Fibroblast of lung (primary cell): ENCODE data around the gene CCNT1. TPM values are rescaled to one million over a fixed set of nuclear protein-coding genes. Genes with fewer than 3 reads are reported as not detected.
"Not testable (repeated sequence)": the region's sequence is repeated elsewhere in the genome, so short reads cannot be mapped to it uniquely, and the experiment has no call there.

Experiments
- DNase-seq, 2 donors: peaks; one replicate each; pipeline versions ENCODE4 v3.0.0 to v3.0.0-alpha.2; 2010; ENCODE audit warnings: low read depth in 2 of 2
- H2AFZ ChIP-seq: 2 replicates; pipeline ENCODE4 v1.5.1; 2012; ENCODE audit warnings: low read length, control low read depth, inconsistent platforms
- H3K27ac ChIP-seq: 2 replicates; pipeline ENCODE4 v1.5.1; 2011; ENCODE audit warnings: low read length, control low read depth; ENCODE audit not compliant: insufficient read depth
- H3K27me3 ChIP-seq: 2 replicates; pipeline ENCODE4 v1.5.1; 2011; ENCODE audit warnings: mild to moderate bottlenecking, low read length; ENCODE audit not compliant: control insufficient read depth, insufficient read depth
- H3K36me3 ChIP-seq: 2 replicates; pipeline ENCODE4 v1.5.1; 2011; ENCODE audit warnings: low read length; ENCODE audit not compliant: control insufficient read depth, insufficient read depth
- H3K4me1 ChIP-seq: 2 replicates; pipeline ENCODE4 v1.5.1; 2011; ENCODE audit warnings: low read length; ENCODE audit not compliant: control insufficient read depth, insufficient read depth; ENCODE audit errors: extremely low read depth
- H3K4me2 ChIP-seq: 2 replicates; pipeline ENCODE4 v1.5.1; 2011; ENCODE audit warnings: low read length, control low read depth; ENCODE audit not compliant: insufficient read depth; ENCODE audit errors: extremely low read depth
- H3K4me3 ChIP-seq, 4 experiments: fragments of 200-600 bp in 1 of 4; sonication (generic) in 1 of 4; replicated peaks in 1 of 4; 2 replicates each; pipeline ENCODE4 v1.5.1; 2011 to 2016; ENCODE audit warnings: low read length in 4 of 4, low read depth in 3 of 4, mild to moderate bottlenecking in 3 of 4, control low read depth in 2 of 4, inconsistent platforms in 1 of 4, mixed read lengths in 1 of 4; ENCODE audit not compliant: insufficient read depth in 1 of 4; ENCODE audit errors: control extremely low read depth in 1 of 4
- H3K79me2 ChIP-seq: 2 replicates; pipeline ENCODE4 v1.5.1; 2012; ENCODE audit warnings: mild to moderate bottlenecking, low read length, inconsistent platforms; ENCODE audit not compliant: control insufficient read depth, insufficient read depth
- H3K9ac ChIP-seq: 2 replicates; pipeline ENCODE4 v1.5.1; 2011; ENCODE audit warnings: mild to moderate bottlenecking, low read length, control low read depth; ENCODE audit not compliant: insufficient read depth
- H3K9me3 ChIP-seq: 2 replicates; pipeline ENCODE4 v1.5.1; 2012; ENCODE audit warnings: low read depth, low read length; ENCODE audit not compliant: control insufficient read depth, insufficient read depth
- H4K20me1 ChIP-seq: 2 replicates; pipeline ENCODE4 v1.5.1; 2011; ENCODE audit warnings: low read length; ENCODE audit not compliant: control insufficient read depth, insufficient read depth; ENCODE audit errors: extremely low read depth
- EZH2 ChIP-seq: IDR thresholded peaks from 2 replicates; pipeline ENCODE4 v1.5.1; 2012; ENCODE audit warnings: low read length, control low read depth, mild to moderate bottlenecking; ENCODE audit errors: missing control alignments
- polyA plus RNA-seq, 2 donors: library from polyadenylated mRNA; depleted of rRNA in 1 of 2; stranded (reverse) in 1 of 2; unstranded in 1 of 2; fragments of >200 nt; gene quantifications; 2 replicates each; pipeline ENCODE4 v1.2.1, GENCODE V29; 2011 to 2012; ENCODE audit warnings: missing spikeins in 1 of 2
- total RNA-seq: library from RNA; depleted of rRNA; stranded (reverse); fragments of >200 nt; gene quantifications from 2 replicates; pipeline ENCODE4 v1.2.1, GENCODE V29; 2014
- TF ChIP-seq, protein P1 (sequence below), 2 donors: IDR thresholded peaks in 1 of 2; conservative IDR thresholded peaks in 1 of 2; 1 replicate in 1 of 2; 2 replicates in 1 of 2; pipeline ENCODE4 v1.5.1; 2011 to 2012; ENCODE audit warnings: low read length in 2 of 2, control low read depth in 1 of 2, inconsistent platforms in 1 of 2, low read depth in 1 of 2, mild to moderate bottlenecking in 1 of 2

The CCNT1 gene
- total and polyA plus RNA-seq, 2 donors (not counting 1 experiment from before 2014, with no cell fraction given) = 20.4 to 24.6 TPM

GRCh38 chr12:48651681-48652080 lies 64.8 kb downstream of the CCNT1 start:
- no peaks in the 10 kb centered on the region for H3K79me2 ChIP-seq
- no peaks in the 10 kb centered on the region for H3K4me1 ChIP-seq
- no peaks in the 10 kb centered on the region for H3K9me3 ChIP-seq
- H2AFZ ChIP-seq = no peak overlapping the region
- H3K27ac ChIP-seq = no peak overlapping the region
- H3K27me3 ChIP-seq = no peaks in the 10 kb centered on the region
- TF ChIP-seq, protein P1, sequence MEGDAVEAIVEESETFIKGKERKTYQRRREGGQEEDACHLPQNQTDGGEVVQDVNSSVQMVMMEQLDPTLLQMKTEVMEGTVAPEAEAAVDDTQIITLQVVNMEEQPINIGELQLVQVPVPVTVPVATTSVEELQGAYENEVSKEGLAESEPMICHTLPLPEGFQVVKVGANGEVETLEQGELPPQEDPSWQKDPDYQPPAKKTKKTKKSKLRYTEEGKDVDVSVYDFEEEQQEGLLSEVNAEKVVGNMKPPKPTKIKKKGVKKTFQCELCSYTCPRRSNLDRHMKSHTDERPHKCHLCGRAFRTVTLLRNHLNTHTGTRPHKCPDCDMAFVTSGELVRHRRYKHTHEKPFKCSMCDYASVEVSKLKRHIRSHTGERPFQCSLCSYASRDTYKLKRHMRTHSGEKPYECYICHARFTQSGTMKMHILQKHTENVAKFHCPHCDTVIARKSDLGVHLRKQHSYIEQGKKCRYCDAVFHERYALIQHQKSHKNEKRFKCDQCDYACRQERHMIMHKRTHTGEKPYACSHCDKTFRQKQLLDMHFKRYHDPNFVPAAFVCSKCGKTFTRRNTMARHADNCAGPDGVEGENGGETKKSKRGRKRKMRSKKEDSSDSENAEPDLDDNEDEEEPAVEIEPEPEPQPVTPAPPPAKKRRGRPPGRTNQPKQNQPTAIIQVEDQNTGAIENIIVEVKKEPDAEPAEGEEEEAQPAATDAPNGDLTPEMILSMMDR (conservative IDR thresholded peaks at IDR 0.05 in 1 of 2, IDR thresholded peaks at IDR 0.05 in 1 of 2; ENCODE audit: low read depth in 1 of 2, low read length in 2 of 2) = no peak
- no peak overlapping the region for H3K9ac ChIP-seq
- H3K4me3 ChIP-seq = no peak overlapping the region
- no peak for DNase-seq
- H4K20me1 ChIP-seq = no peaks in the 10 kb centered on the region
- H3K36me3 ChIP-seq = peaks cover 11% of the 10 kb centered on the region
- no peak overlapping the region for H3K4me2 ChIP-seq

DNA sequence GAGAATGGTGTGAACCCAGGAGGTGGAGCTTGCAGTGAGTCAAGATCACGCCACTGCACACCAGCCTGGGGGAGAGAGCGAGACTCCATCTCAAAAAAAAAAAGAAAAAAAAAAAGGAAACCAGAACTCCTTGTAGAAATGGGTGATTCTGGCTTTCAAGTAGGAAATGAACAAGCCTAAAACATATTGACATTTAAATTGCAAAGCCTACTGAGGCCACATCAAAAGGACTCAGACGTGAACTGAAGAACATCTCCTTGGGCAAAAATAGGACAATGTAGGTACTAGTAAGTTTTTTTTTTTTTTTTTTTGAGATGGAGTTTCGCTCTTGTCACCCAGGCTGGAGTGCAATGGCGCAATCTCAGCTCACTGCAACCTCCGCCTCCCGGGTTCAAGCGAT lies 71.2 kb downstream of the CCNT1 start:
- H3K4me2 ChIP-seq, H3K79me2 ChIP-seq, H2AFZ ChIP-seq: not testable (repeated sequence)

GRCh38 chr12:48643011-48643410 lies 73.5 kb downstream of the CCNT1 start:
- TF ChIP-seq EZH2 = no peak
- TF ChIP-seq, protein P1 (conservative IDR thresholded peaks at IDR 0.05 in 1 of 2, IDR thresholded peaks at IDR 0.05 in 1 of 2; ENCODE audit: low read depth in 1 of 2, low read length in 2 of 2) = no peak
- Histone ChIP-seq H3K27me3 (no peaks in the 10 kb centered on the region), H3K27ac (no peak overlapping the region)

More for the DNA sequence above, 71.2 kb downstream of the CCNT1 start:
- DNase-seq, H3K9ac ChIP-seq, H3K36me3 ChIP-seq, H4K20me1 ChIP-seq, H3K4me3 ChIP-seq, H3K9me3 ChIP-seq, H3K27me3 ChIP-seq, H3K27ac ChIP-seq, H3K4me1 ChIP-seq: not testable (repeated sequence)

DNA sequence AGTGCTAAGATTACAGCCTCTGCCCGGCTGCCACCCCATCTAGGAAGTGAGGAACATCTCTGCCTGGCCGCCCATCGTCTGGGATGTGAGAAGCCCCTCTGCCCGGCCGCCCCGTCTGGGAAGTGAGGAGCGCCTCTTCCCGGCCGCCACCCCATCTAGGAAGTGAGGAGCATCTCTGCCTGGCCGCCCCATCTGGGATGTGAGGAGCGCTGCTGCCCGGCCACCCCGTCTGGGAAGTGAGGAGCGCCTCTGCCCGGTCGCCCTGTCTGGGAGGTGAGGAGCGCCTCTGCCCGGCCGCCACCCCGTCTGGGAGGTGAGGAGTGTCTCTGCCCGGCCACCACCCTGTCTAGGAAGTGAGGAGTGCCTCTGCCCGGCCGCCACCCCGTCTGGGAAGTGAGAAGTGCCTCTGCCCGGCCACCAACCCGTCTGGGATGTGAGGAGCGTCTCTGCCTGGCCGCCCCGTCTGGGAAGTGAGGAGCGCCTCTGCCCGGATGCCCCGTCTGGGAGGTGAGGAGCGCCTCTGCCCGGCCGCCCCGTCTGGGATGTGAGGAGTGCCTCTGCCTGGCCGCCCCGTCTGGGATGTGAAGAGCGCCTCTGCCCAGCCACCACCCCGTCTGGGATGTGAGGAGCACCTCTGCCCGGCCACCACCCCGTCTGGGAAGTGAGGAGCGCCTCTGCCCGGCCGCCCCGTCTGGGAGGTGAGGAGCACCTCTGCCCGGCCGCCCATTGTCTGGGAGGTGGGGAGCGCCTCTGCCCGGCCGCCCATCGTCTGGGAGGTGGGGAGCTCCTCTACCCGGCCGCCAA lies 74.6 kb downstream of the CCNT1 start:
- H3K36me3 ChIP-seq, H3K27me3 ChIP-seq, H3K9me3 ChIP-seq, H4K20me1 ChIP-seq, H3K27ac ChIP-seq, H3K9ac ChIP-seq, H3K4me1 ChIP-seq, H2AFZ ChIP-seq, H3K4me3 ChIP-seq, DNase-seq, H3K79me2 ChIP-seq, H3K4me2 ChIP-seq: not testable (repeated sequence)

More at GRCh38 chr12:48643011-48643410, 73.5 kb downstream of the CCNT1 start:
- Histone ChIP-seq H3K4me2 (no peak overlapping the region), H3K9me3 (no peaks in the 10 kb centered on the region), H2AFZ (no peak overlapping the region), H3K79me2 (no peaks in the 10 kb centered on the region), H4K20me1 (no peaks in the 10 kb centered on the region), H3K4me3 (no peak overlapping the region), H3K36me3 (no peaks in the 10 kb centered on the region), H3K4me1 (no peaks in the 10 kb centered on the region), H3K9ac (no peak overlapping the region)
- no peak for DNase-seq
